Measurements from ENCODE around the gene TRABD.

Gene TRABD

DNA sequence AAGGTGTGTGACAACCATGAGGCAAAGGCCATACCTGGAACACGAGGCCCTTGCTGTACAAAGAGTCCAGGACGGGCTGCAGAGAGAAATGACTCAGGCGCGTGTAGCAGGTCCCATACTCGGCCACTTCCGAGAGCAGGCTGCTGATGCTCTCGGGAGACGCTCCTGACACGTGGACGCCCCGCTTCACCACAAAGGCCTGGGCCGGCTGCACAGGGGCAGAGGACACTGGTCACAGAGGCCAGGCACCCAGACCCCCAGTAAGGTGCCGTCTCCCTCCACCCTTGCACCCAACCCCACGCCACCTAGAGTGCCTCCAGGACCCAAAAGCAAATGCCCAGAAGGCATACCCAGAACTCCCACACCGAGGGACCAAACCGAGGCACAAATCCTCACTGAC, 43.7 kb downstream of the TRABD start:
- no peaks in the 10 kb centered on the region for H3K36me3 ChIP-seq (replicated peaks; ENCODE audit: insufficient read depth, low read length)
- no peaks in the 10 kb centered on the region for H3K9me3 ChIP-seq (replicated peaks; ENCODE audit: insufficient read depth, low read length)
- TF ChIP-seq EZH2phosphoT487 (IDR thresholded peaks at IDR 0.05; ENCODE audit: low read length): no peak
- TF ChIP-seq, protein P1, sequence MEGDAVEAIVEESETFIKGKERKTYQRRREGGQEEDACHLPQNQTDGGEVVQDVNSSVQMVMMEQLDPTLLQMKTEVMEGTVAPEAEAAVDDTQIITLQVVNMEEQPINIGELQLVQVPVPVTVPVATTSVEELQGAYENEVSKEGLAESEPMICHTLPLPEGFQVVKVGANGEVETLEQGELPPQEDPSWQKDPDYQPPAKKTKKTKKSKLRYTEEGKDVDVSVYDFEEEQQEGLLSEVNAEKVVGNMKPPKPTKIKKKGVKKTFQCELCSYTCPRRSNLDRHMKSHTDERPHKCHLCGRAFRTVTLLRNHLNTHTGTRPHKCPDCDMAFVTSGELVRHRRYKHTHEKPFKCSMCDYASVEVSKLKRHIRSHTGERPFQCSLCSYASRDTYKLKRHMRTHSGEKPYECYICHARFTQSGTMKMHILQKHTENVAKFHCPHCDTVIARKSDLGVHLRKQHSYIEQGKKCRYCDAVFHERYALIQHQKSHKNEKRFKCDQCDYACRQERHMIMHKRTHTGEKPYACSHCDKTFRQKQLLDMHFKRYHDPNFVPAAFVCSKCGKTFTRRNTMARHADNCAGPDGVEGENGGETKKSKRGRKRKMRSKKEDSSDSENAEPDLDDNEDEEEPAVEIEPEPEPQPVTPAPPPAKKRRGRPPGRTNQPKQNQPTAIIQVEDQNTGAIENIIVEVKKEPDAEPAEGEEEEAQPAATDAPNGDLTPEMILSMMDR (IDR thresholded peaks at IDR 0.05; ENCODE audit: low read length): no peak
- TF ChIP-seq EZH2 (optimal IDR thresholded peaks at IDR 0.05; ENCODE audit: low read depth, low read length): no peak
- no peak overlapping the region for H3K27ac ChIP-seq (ENCODE audit: low read length)
- DNase-seq: no peak
- H4K20me1 ChIP-seq (ENCODE audit: insufficient read depth, low read length): no peaks in the 10 kb centered on the region
- no peaks in the 10 kb centered on the region for H3K27me3 ChIP-seq (replicated peaks; ENCODE audit: insufficient read depth, low read length)
- no peak overlapping the region for H3K9ac ChIP-seq (ENCODE audit: low read length)
- no peak overlapping the region for H2AFZ ChIP-seq (ENCODE audit: low read length)
- H3F3A ChIP-seq (ENCODE audit: insufficient read depth, low read length): no peaks in the 10 kb centered on the region
- H3K4me1 ChIP-seq (ENCODE audit: low read length): no peaks in the 10 kb centered on the region
- H3K9me2 ChIP-seq (replicated peaks; ENCODE audit: insufficient read depth, low read length): no peaks in the 10 kb centered on the region
- H3K79me2 ChIP-seq (ENCODE audit: low read length): peaks cover 14% of the 10 kb centered on the region
- no peak overlapping the region for H3K4me3 ChIP-seq (ENCODE audit: low read length)
- H3K4me2 ChIP-seq (ENCODE audit: low read depth, low read length): no peak overlapping the region

GRCh38 chr22:50232481-50233151, 46.9 kb downstream of the TRABD start:
- TF ChIP-seq, protein P1 (IDR thresholded peaks at IDR 0.05; ENCODE audit: low read length): no peak
- no peak for TF ChIP-seq EZH2 (optimal IDR thresholded peaks at IDR 0.05; ENCODE audit: low read depth, low read length)
- TF ChIP-seq EZH2phosphoT487 (IDR thresholded peaks at IDR 0.05; ENCODE audit: low read length): no peak
- H3K9ac ChIP-seq (ENCODE audit: low read length): no peak overlapping the region
- H3K36me3 ChIP-seq (replicated peaks; ENCODE audit: insufficient read depth, low read length): no peaks in the 10 kb centered on the region
- H3K9me3 ChIP-seq (replicated peaks; ENCODE audit: insufficient read depth, low read length): no peaks in the 10 kb centered on the region
- H3K27me3 ChIP-seq (replicated peaks; ENCODE audit: insufficient read depth, low read length): no peaks in the 10 kb centered on the region
- H3K27ac ChIP-seq (ENCODE audit: low read length): no peak overlapping the region
- H3K4me3 ChIP-seq (ENCODE audit: low read length): no peak overlapping the region
- DNase-seq: no peak
- no peaks in the 10 kb centered on the region; the same call in 1 of the 2 replicates for H4K20me1 ChIP-seq (ENCODE audit: insufficient read depth, low read length)
- H3F3A ChIP-seq (ENCODE audit: insufficient read depth, low read length): no peaks in the 10 kb centered on the region
- no peaks in the 10 kb centered on the region for H3K4me1 ChIP-seq (ENCODE audit: low read length)
- H3K79me2 ChIP-seq (ENCODE audit: low read length): peaks cover 46% of the 10 kb centered on the region
- H3K9me2 ChIP-seq (replicated peaks; ENCODE audit: insufficient read depth, low read length): no peaks in the 10 kb centered on the region
- H3K4me2 ChIP-seq (ENCODE audit: low read depth, low read length): no peak overlapping the region
- H2AFZ ChIP-seq (ENCODE audit: low read length): no peak overlapping the region

- no peak for TF ChIP-seq EZH2phosphoT487 (IDR thresholded peaks at IDR 0.05; ENCODE audit: low read length)
- TF ChIP-seq, protein P1 (IDR thresholded peaks at IDR 0.05; ENCODE audit: low read length): no peak
- no peak for TF ChIP-seq EZH2 (optimal IDR thresholded peaks at IDR 0.05; ENCODE audit: low read depth, low read length)
- Histone ChIP-seq H3K27me3 (replicated peaks; ENCODE audit: insufficient read depth, low read length) (no peaks in the 10 kb centered on the region), H3K9me2 (replicated peaks; ENCODE audit: insufficient read depth, low read length) (no peaks in the 10 kb centered on the region), H2AFZ (ENCODE audit: low read length) (no peak overlapping the region), H3K4me1 (ENCODE audit: low read length) (no peaks in the 10 kb centered on the region), H3K9me3 (replicated peaks; ENCODE audit: insufficient read depth, low read length) (no peaks in the 10 kb centered on the region), H3K79me2 (ENCODE audit: low read length) (peaks cover 52% of the 10 kb centered on the region), H3K27ac (ENCODE audit: low read length) (no peak overlapping the region), H3K4me3 (ENCODE audit: low read length) (no peak overlapping the region), H4K20me1 (ENCODE audit: insufficient read depth, low read length) (no peaks in the 10 kb centered on the region; the same call in 1 of the 2 replicates), H3K36me3 (replicated peaks; ENCODE audit: insufficient read depth, low read length) (no peaks in the 10 kb centered on the region), H3K4me2 (ENCODE audit: low read depth, low read length) (no peak overlapping the region), H3K9ac (ENCODE audit: low read length) (no peak overlapping the region), H3F3A (ENCODE audit: insufficient read depth, low read length) (no peaks in the 10 kb centered on the region)
- DNase-seq: no peak
Measured at GRCh38 chr22:50233223-50233622, 47.5 kb downstream of the TRABD start.
